Ishikawa (cell line): ENCODE data around the gene BRICD5.

Experiments used
- CEBPB ChIP-seq: IDR thresholded peaks from 2 replicates; pipeline ENCODE4 v1.6.1; 2012
- CREB1 ChIP-seq: IDR thresholded peaks from 2 replicates; pipeline ENCODE4 v1.6.1; 2012; ENCODE audit warnings: low read depth
- EGR1 ChIP-seq: IDR thresholded peaks from 2 replicates; pipeline ENCODE4 v1.6.1; 2012
- EP300 ChIP-seq: IDR thresholded peaks from 2 replicates; pipeline ENCODE4 v1.6.1; 2012; ENCODE audit warnings: borderline replicate concordance
- FOXM1 ChIP-seq: IDR thresholded peaks from 2 replicates; pipeline ENCODE4 v1.6.1; 2012; ENCODE audit warnings: low read depth, borderline replicate concordance
- NFIC ChIP-seq: IDR thresholded peaks from 2 replicates; pipeline ENCODE4 v1.6.1; 2012
- RAD21 ChIP-seq: IDR thresholded peaks from 2 replicates; pipeline ENCODE4 v1.6.1; 2012; ENCODE audit warnings: low read depth
- TAF1 ChIP-seq: IDR thresholded peaks from 2 replicates; pipeline ENCODE4 v1.6.1; 2012; ENCODE audit warnings: low read depth, mild to moderate bottlenecking
- TCF12 ChIP-seq: IDR thresholded peaks from 2 replicates; pipeline ENCODE4 v1.6.1; 2012; ENCODE audit warnings: low read depth
- TEAD4 ChIP-seq: IDR thresholded peaks from 2 replicates; pipeline ENCODE4 v1.6.1; 2012
- YY1 ChIP-seq: IDR thresholded peaks from 2 replicates; pipeline ENCODE4 v1.6.1; 2012; ENCODE audit warnings: low read depth
- ZBTB7A ChIP-seq: IDR thresholded peaks from 2 replicates; pipeline ENCODE4 v1.6.1; 2012; ENCODE audit warnings: low read depth
- TF ChIP-seq, protein P1 (sequence below): IDR thresholded peaks from 2 replicates; pipeline ENCODE4 v1.6.1; 2012; ENCODE audit warnings: low read depth, mild to moderate bottlenecking
- TF ChIP-seq, protein P2 (sequence below): IDR thresholded peaks from 2 replicates; pipeline ENCODE4 v1.6.1; 2012
- TF ChIP-seq, protein P3 (sequence below): IDR thresholded peaks from 2 replicates; pipeline ENCODE4 v1.6.1; 2012

Gene BRICD5

DNA sequence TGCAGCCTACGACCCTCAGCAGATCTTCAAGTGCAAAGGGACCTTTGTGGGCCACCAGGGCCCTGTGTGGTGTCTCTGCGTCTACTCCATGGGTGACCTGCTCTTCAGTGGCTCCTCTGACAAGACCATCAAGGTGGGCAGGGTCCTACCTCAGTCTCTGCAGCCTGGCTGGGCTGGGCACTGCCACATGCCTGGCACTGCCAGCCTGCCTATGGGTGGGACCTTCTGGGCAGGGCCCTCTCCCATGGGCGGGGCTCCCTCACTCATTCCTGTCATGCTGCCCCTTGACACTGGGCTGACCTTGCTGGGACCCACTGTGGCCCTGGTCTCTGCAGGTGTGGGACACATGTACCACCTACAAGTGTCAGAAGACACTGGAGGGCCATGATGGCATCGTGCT is 36.7 kb downstream of the BRICD5 start:
- TF ChIP-seq RAD21 (no peak), TCF12 (no peak), YY1 (no peak), CEBPB (no peak), TEAD4 (no peak), NFIC (no peak), ZBTB7A (no peak), TAF1 (no peak), CREB1 (no peak), EP300 (no peak)
- TF ChIP-seq, protein P1, sequence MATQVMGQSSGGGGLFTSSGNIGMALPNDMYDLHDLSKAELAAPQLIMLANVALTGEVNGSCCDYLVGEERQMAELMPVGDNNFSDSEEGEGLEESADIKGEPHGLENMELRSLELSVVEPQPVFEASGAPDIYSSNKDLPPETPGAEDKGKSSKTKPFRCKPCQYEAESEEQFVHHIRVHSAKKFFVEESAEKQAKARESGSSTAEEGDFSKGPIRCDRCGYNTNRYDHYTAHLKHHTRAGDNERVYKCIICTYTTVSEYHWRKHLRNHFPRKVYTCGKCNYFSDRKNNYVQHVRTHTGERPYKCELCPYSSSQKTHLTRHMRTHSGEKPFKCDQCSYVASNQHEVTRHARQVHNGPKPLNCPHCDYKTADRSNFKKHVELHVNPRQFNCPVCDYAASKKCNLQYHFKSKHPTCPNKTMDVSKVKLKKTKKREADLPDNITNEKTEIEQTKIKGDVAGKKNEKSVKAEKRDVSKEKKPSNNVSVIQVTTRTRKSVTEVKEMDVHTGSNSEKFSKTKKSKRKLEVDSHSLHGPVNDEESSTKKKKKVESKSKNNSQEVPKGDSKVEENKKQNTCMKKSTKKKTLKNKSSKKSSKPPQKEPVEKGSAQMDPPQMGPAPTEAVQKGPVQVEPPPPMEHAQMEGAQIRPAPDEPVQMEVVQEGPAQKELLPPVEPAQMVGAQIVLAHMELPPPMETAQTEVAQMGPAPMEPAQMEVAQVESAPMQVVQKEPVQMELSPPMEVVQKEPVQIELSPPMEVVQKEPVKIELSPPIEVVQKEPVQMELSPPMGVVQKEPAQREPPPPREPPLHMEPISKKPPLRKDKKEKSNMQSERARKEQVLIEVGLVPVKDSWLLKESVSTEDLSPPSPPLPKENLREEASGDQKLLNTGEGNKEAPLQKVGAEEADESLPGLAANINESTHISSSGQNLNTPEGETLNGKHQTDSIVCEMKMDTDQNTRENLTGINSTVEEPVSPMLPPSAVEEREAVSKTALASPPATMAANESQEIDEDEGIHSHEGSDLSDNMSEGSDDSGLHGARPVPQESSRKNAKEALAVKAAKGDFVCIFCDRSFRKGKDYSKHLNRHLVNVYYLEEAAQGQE = no peak
- TF ChIP-seq, protein P2, sequence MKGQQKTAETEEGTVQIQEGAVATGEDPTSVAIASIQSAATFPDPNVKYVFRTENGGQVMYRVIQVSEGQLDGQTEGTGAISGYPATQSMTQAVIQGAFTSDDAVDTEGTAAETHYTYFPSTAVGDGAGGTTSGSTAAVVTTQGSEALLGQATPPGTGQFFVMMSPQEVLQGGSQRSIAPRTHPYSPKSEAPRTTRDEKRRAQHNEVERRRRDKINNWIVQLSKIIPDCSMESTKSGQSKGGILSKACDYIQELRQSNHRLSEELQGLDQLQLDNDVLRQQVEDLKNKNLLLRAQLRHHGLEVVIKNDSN = no peak
- TF ChIP-seq, protein P3, sequence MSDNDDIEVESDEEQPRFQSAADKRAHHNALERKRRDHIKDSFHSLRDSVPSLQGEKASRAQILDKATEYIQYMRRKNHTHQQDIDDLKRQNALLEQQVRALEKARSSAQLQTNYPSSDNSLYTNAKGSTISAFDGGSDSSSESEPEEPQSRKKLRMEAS = no peak

DNA sequence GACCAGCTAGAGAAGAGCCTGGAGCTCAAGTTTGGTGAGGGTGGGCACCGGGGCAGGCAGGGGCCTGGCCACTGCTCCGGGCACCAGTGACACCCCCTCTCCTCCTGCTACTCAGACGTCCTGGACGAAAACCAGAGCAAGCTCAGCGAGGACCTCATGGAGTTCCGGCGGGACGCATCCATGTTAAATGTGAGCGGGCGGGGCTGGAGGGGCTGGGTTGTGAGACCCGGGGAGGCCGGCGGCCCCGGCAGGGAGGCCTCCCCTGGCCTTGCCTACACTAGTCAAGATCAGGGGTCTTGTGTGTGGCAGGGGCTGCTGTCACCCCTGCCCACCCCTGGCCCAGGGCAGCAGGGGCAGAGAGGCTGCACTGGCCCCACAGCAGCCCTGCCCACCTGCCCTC is 37.3 kb downstream of the BRICD5 start:
- TF ChIP-seq NFIC = no peak
- no peak for TF ChIP-seq TEAD4
- no peak for TF ChIP-seq TAF1
- TF ChIP-seq CREB1 = no peak
- no peak for TF ChIP-seq YY1

DNA sequence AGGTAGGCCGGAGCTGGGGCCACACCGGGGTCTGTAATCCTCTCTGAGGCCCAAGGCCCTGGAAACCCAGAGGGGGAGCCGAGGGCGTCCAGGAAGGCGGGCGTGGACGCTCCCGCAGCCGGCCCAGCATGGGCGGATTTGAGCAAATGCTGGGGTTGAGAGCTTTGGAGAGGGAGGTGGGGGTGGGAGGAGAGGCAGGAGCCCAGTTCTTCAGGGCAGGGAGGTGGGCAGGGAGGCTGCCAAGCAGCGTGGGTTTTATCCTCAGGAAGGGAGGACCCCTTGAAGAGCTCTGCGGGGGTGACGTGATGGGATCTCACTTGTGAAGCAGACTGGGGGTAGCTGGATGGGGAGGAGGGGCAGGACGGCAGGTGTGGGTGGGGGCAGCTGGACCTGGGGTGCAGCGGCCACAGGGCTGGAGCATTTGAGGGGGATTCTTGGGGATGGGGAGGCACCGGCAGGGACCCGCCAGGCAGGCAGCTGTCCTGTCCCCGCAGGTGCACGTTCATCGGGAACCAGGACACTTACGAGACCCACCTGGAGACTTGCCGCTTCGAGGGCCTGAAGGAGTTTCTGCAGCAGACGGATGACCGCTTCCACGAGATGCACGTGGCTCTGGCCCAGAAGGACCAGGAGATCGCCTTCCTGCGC is 37.9 kb downstream of the BRICD5 start:
- TF ChIP-seq, protein P2 = no peak
- no peak for TF ChIP-seq EGR1
- no peak for TF ChIP-seq NFIC
- no peak for TF ChIP-seq TEAD4
- TF ChIP-seq EP300 = no peak
- TF ChIP-seq, protein P1 = no peak
- no peak for TF ChIP-seq CREB1
- no peak for TF ChIP-seq TAF1
- no peak for TF ChIP-seq FOXM1
- TF ChIP-seq, protein P3 = no peak

DNA sequence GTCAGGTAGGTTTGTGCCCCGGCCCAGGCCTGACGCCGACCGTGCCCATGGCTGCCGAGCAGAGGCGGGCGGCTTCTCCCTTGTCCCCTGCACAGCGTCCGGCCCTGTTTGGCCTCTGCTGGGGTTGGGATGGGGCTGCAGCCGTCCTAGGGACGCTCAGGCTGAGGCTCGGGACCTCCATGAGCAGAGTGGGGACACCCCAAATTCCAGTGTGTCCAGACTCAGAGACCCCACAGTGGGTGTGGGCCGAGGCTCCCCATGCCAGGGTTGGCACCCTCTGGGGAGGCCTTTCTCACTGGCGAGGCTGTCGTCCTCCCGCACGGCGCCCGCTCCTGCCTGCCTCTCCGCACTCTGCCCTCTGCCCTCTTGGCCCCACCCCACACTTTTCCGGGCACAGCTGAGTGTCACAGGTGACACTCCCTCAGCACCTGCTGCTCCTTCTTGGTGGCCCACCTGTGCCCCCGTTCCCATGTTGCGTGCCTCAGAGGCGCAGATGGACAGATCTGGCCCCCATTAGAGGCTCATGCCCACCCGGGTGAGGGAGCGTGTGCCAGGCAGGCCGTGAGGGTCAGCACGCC is 39.0 kb downstream of the BRICD5 start:
- TF ChIP-seq ZBTB7A = no peak
- TF ChIP-seq NFIC = no peak
- TF ChIP-seq, protein P3 = no peak
- TF ChIP-seq TCF12 = no peak
- no peak for TF ChIP-seq TEAD4
- no peak for TF ChIP-seq CREB1
- TF ChIP-seq EGR1 = no peak
- no peak for TF ChIP-seq EP300
- TF ChIP-seq CEBPB = no peak
- no peak for TF ChIP-seq YY1
- no peak for TF ChIP-seq RAD21
- no peak for TF ChIP-seq TAF1
- TF ChIP-seq, protein P1 = no peak
- TF ChIP-seq, protein P2 = no peak
